Activated CD4-positive, alpha-beta T cell treated with anti-CD3 and anti-CD28 coated beads for 36 hours (primary cell): Measurements from ENCODE around the gene BACH2. TPM values are rescaled to one million over a fixed set of nuclear protein-coding genes. Genes with fewer than 3 reads are reported as not detected.

ENCODE experiments used
- ATAC-seq: fragments of 200-7000 bp; cut with Tn5 transposase; one replicate; pipeline ENCODE4 v1.10.0; 2021; ENCODE audit warnings: mild to moderate bottlenecking, moderate library complexity
- CTCF ChIA-PET: fragments of 350-600 bp; sonication (Branson Sonifier 250); formaldehyde crosslinking; loops from one replicate; lab custom pipeline; 2021; ENCODE audit warnings: antibody characterized with exemption; lab: Charles Lee
- POLR2A ChIA-PET: fragments of 350-600 bp; sonication (Branson Sonifier 250); formaldehyde crosslinking; loops from one replicate; lab custom pipeline; 2021; ENCODE audit warnings: antibody characterized with exemption, inconsistent platforms; lab: Charles Lee
- DNase-seq: peaks from one replicate; pipeline ENCODE4 v3.0.0-alpha.2; 2020
- H3K27ac Mint-ChIP-seq: one replicate; pipeline ENCODE4 v1.8.0; 2021; ENCODE audit warnings: mixed read lengths
- H3K27me3 Mint-ChIP-seq: one replicate; pipeline ENCODE4 v1.8.0; 2021; ENCODE audit warnings: mixed read lengths
- H3K36me3 Mint-ChIP-seq: one replicate; pipeline ENCODE4 v1.8.0; 2021; ENCODE audit warnings: low read depth, mixed read lengths
- H3K4me1 Mint-ChIP-seq: one replicate; pipeline ENCODE4 v1.8.0; 2021; ENCODE audit warnings: mixed read lengths
- H3K4me3 Mint-ChIP-seq: one replicate; pipeline ENCODE4 v1.8.0; 2021; ENCODE audit warnings: mild to moderate bottlenecking, moderate library complexity, mixed read lengths
- H3K9me3 Mint-ChIP-seq: one replicate; pipeline ENCODE4 v1.8.0; 2021; ENCODE audit warnings: low read depth, mixed read lengths
- intact Hi-C, 2 experiments: fragments of 100-400 bp; cut with DNase I in 1 of 2; cut with micrococcal nuclease in 1 of 2; formaldehyde crosslinking; loops; one replicate each; pipeline versions ENCODE4 v1.14.2 to v1.15.1; 2022 to 2024; cut with DNase I, micrococcal nuclease
- total RNA-seq, 2 experiments: library from RNA; stranded (reverse); gene quantifications; one replicate each; pipeline ENCODE4 v1.2.3, GENCODE V29; 2021

The BACH2 gene
- total RNA-seq, 2 experiments from 2014 or later, result 74.7 to 87.3 TPM

GRCh38 chr6:90187437-90188121 lies 109.1 kb downstream of the BACH2 start:
- POLR2A ChIA-PET, result no interaction called here
- H3K9me3 Mint-ChIP-seq, result no peaks in the 10 kb centered on the region
- CTCF ChIA-PET, result interaction anchor here (0.6 to 3.0 kb wide), 7 partner anchors 7 to 247 kb away, joined by 3 to 16 read pairs (median 4); no protein-coding TSS in a partner anchor
- peaks cover 48% of the 10 kb centered on the region for H3K36me3 Mint-ChIP-seq
- peak; percentile 45 for ATAC-seq
- peak overlapping the region; percentile 54 for H3K4me3 Mint-ChIP-seq
- peak; percentile 41 for DNase-seq
- intact Hi-C loops, result loop anchor here in 1 of 2 experiments (2.0 kb wide), 1 partner anchor 31 kb away; no protein-coding TSS in a partner anchor
- peaks cover 86% of the 10 kb centered on the region for H3K4me1 Mint-ChIP-seq
- H3K27ac Mint-ChIP-seq, result peak overlapping the region; percentile 87
- H3K27me3 Mint-ChIP-seq, result no peaks in the 10 kb centered on the region

GRCh38 chr6:90186637-90187371 lies 109.8 kb downstream of the BACH2 start:
- intact Hi-C loops, result loop anchor here in 1 of 2 experiments (2.0 kb wide), 1 partner anchor 32 kb away; no protein-coding TSS in a partner anchor
- peak; percentile 27 for DNase-seq
- POLR2A ChIA-PET, result interaction anchor here (0.6 to 1.2 kb wide), 2 partner anchors 32 to 633 kb away, joined by 3 read pairs; no protein-coding TSS in a partner anchor

DNA sequence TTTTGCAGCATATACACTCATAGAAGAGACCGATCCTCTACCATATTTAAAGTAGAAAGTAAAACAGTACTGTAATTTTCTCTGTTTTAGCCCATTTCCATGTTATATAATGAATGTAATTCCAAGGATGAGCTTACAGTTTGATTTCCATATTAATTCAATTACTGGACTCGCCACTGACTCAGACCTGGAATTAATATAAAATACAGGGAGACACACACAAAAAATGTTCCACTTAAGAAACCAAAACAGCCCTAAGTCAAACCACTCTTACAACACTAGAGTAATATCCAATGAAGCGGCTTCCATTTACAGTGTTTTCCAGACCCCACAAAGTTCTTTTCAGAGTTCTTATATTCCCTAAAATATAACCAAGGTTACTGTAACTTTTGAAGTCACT lies 110.6 kb downstream of the BACH2 start:
- ATAC-seq (no peak), DNase-seq (no peak)
- H3K27ac Mint-ChIP-seq, result peak overlapping the region; percentile 52
- ChIA-PET POLR2A (interaction anchor here (0.6 to 1.2 kb wide), 2 partner anchors 33 to 632 kb away, joined by 3 read pairs; no protein-coding TSS in a partner anchor), CTCF (interaction anchor here (0.7 to 3.7 kb wide), 4 partner anchors 9 to 271 kb away, joined by 3 to 16 read pairs (median 7); no protein-coding TSS in a partner anchor)
- H3K4me3 Mint-ChIP-seq, result no peak overlapping the region
- peaks cover 83% of the 10 kb centered on the region for H3K4me1 Mint-ChIP-seq
- H3K36me3 Mint-ChIP-seq, result peaks cover 58% of the 10 kb centered on the region
- no peaks in the 10 kb centered on the region for H3K27me3 Mint-ChIP-seq
- no peaks in the 10 kb centered on the region for H3K9me3 Mint-ChIP-seq
- intact Hi-C loops, result loop anchor here in 1 of 2 experiments (2.0 kb wide), 1 partner anchor 33 kb away; no protein-coding TSS in a partner anchor

More at GRCh38 chr6:90186637-90187371, 109.8 kb downstream of the BACH2 start:
- Mint-ChIP-seq H3K4me1 (peaks cover 86% of the 10 kb centered on the region), H3K9me3 (no peaks in the 10 kb centered on the region), H3K36me3 (peaks cover 52% of the 10 kb centered on the region), H3K27ac (peak overlapping the region; percentile 87), H3K27me3 (no peaks in the 10 kb centered on the region), H3K4me3 (peak overlapping the region; percentile 54)
- CTCF ChIA-PET, result interaction anchor here (0.7 to 3.7 kb wide), 4 partner anchors 10 to 271 kb away, joined by 3 to 16 read pairs (median 7); no protein-coding TSS in a partner anchor
- peak; percentile 27 for ATAC-seq

GRCh38 chr6:90184334-90185298 lies 112.0 kb downstream of the BACH2 start:
- Mint-ChIP-seq H3K4me1 (peaks cover 71% of the 10 kb centered on the region), H3K4me3 (peak overlapping the region; percentile 11), H3K27me3 (no peaks in the 10 kb centered on the region), H3K27ac (peak overlapping the region; percentile 74), H3K36me3 (peaks cover 60% of the 10 kb centered on the region), H3K9me3 (peaks cover 2% of the 10 kb centered on the region)
- intact Hi-C loops, result no loop called here
- ChIA-PET CTCF (interaction anchor here (0.6 to 3.7 kb wide), 12 partner anchors 9 to 438 kb away, joined by 3 to 11 read pairs (median 4); no protein-coding TSS in a partner anchor), POLR2A (no interaction called here)
- ATAC-seq (no peak), DNase-seq (peak; percentile 18)

- Mint-ChIP-seq H3K9me3 (peaks cover 2% of the 10 kb centered on the region), H3K27ac (peak overlapping the region; percentile 44), H3K4me3 (no peak overlapping the region), H3K36me3 (peaks cover 57% of the 10 kb centered on the region), H3K27me3 (no peaks in the 10 kb centered on the region), H3K4me1 (peaks cover 72% of the 10 kb centered on the region)
- DNase-seq (no peak), ATAC-seq (no peak)
- ChIA-PET POLR2A (no interaction called here), CTCF (interaction anchor here (0.6 to 3.7 kb wide), 10 partner anchors 10 to 439 kb away, joined by 3 to 11 read pairs (median 4); no protein-coding TSS in a partner anchor)
- intact Hi-C loops, result no loop called here
Observed at GRCh38 chr6:90183587-90184333, 112.9 kb downstream of the BACH2 start.

GRCh38 chr6:90180526-90180925 lies 116.1 kb downstream of the BACH2 start:
- Mint-ChIP-seq H3K9me3 (peaks cover 2% of the 10 kb centered on the region), H3K4me1 (peaks cover 77% of the 10 kb centered on the region), H3K27ac (peak overlapping the region; percentile 30), H3K36me3 (peaks cover 38% of the 10 kb centered on the region), H3K4me3 (no peak overlapping the region), H3K27me3 (no peaks in the 10 kb centered on the region)
- ChIA-PET POLR2A (no interaction called here), CTCF (interaction anchor here (0.7 to 1.8 kb wide), 10 partner anchors 8 to 282 kb away, joined by 3 to 11 read pairs (median 3); no protein-coding TSS in a partner anchor)
- DNase-seq, result no peak
- intact Hi-C loops, result no loop called here
- ATAC-seq, result no peak

GRCh38 chr6:90179190-90180169 lies 117.2 kb downstream of the BACH2 start:
- peaks cover 79% of the 10 kb centered on the region for H3K4me1 Mint-ChIP-seq
- DNase-seq (peak; percentile 46), ATAC-seq (no peak)
- POLR2A ChIA-PET, result interaction anchor here (0.7 to 1.2 kb wide), 2 partner anchors 83 to 91 kb away, joined by 3 read pairs; no protein-coding TSS in a partner anchor
- intact Hi-C loops, result loop anchor here (5.0 kb wide), 3 partner anchors 72 to 298 kb away; no protein-coding TSS in a partner anchor
- H3K27ac Mint-ChIP-seq, result no peak overlapping the region
- CTCF ChIA-PET, result interaction anchor here (0.5 to 2.0 kb wide), 21 partner anchors 9 to 283 kb away, joined by 3 to 11 read pairs (median 4); no protein-coding TSS in a partner anchor
- H3K27me3 Mint-ChIP-seq, result no peaks in the 10 kb centered on the region
- peaks cover 35% of the 10 kb centered on the region for H3K36me3 Mint-ChIP-seq
- peaks cover 2% of the 10 kb centered on the region for H3K9me3 Mint-ChIP-seq
- no peak overlapping the region for H3K4me3 Mint-ChIP-seq

GRCh38 chr6:90178384-90178855 lies 118.2 kb downstream of the BACH2 start:
- peaks cover 2% of the 10 kb centered on the region for H3K9me3 Mint-ChIP-seq
- H3K4me3 Mint-ChIP-seq, result peak overlapping the region; percentile 22
- ATAC-seq (no peak), DNase-seq (no peak)
- H3K27me3 Mint-ChIP-seq, result no peaks in the 10 kb centered on the region
- H3K4me1 Mint-ChIP-seq, result peaks cover 75% of the 10 kb centered on the region
- peak overlapping the region; percentile 72 for H3K27ac Mint-ChIP-seq
- peaks cover 35% of the 10 kb centered on the region for H3K36me3 Mint-ChIP-seq
- CTCF ChIA-PET, result interaction anchor here (0.8 to 3.0 kb wide), 20 partner anchors 9 to 300 kb away, joined by 3 to 21 read pairs (median 4); no protein-coding TSS in a partner anchor
- intact Hi-C loops, result loop anchor here (5.0 kb wide), 3 partner anchors 71 to 299 kb away; no protein-coding TSS in a partner anchor
- POLR2A ChIA-PET, result interaction anchor here (0.7 to 1.2 kb wide), 3 partner anchors 36 to 90 kb away, joined by 3 read pairs; no protein-coding TSS in a partner anchor
